HG03280 (cell line): ENCODE results near the gene GGT7.

Experiments
- ATAC-seq: cut with Tn5 transposase; IDR thresholded peaks from one replicate; pipeline ENCODE4 v1.9.1; 2021; ENCODE audit warnings: mild to moderate bottlenecking, moderate library complexity; ENCODE audit not compliant: unreplicated experiment

GGT7 gene

GRCh38 chr20:34797012-34797995, 75.4 kb downstream of the GGT7 start:
- no peak for ATAC-seq
